Neural progenitor cell (in vitro differentiated cells): ENCODE data around the gene AEBP1.

ENCODE experiments used
- CTCF ChIP-seq: fragments of 200-600 bp; sonication (generic); IDR thresholded peaks from 2 replicates; pipeline ENCODE4 v1.5.1; 2017; ENCODE audit warnings: antibody characterized with exemption, mild to moderate bottlenecking
- EZH2 ChIP-seq: fragments of 200-600 bp; sonication (generic); IDR thresholded peaks from 2 replicates; pipeline ENCODE4 v1.6.1; 2017; ENCODE audit warnings: antibody characterized with exemption, mild to moderate bottlenecking, moderate library complexity
- EZH2phosphoT487 ChIP-seq: fragments of 200-600 bp; sonication (generic); IDR thresholded peaks from 2 replicates; pipeline ENCODE4 v1.6.1; 2017; ENCODE audit warnings: antibody characterized with exemption

- TF ChIP-seq CTCF (no peak), EZH2 (no peak), EZH2phosphoT487 (no peak)
Observed at GRCh38 chr7:44057849-44058758, 46.0 kb upstream of the AEBP1 start.
